Upper lobe of left lung (tissue), 6 donors: ENCODE measurements around the gene FAM168B. TPM values are rescaled to one million over a fixed set of nuclear protein-coding genes. Genes with fewer than 3 reads are reported as not detected.

Experiments used
- ATAC-seq, 2 donors: fragments of 200-7000 bp; cut with Tn5 transposase; one replicate each; pipeline ENCODE4 v1.9.1; 2022; ENCODE audit warnings: mild to moderate bottlenecking in 2 of 2, moderate library complexity in 2 of 2; ENCODE audit not compliant: low FRiP score in 2 of 2
- DNase-seq, 2 donors: peaks; one replicate each; pipeline ENCODE4 v3.0.0-alpha.2; 2019 to 2020
- H3K27ac ChIP-seq, 4 donors: fragments of 200-600 bp; sonication (generic); one replicate each; pipeline ENCODE4 v1.5.1; 2016 to 2019
- H3K27me3 ChIP-seq, 4 donors: fragments of 200-600 bp; sonication (generic); one replicate each; pipeline ENCODE4 v1.5.1; 2017 to 2019
- H3K36me3 ChIP-seq, 4 donors: fragments of 200-600 bp; sonication (generic); one replicate each; pipeline ENCODE4 v1.5.1; 2016 to 2019
- H3K4me1 ChIP-seq, 4 donors: fragments of 200-600 bp; sonication (generic); one replicate each; pipeline ENCODE4 v1.5.1; 2018 to 2019
- H3K4me3 ChIP-seq, 4 donors: fragments of 200-600 bp; sonication (generic); one replicate each; pipeline ENCODE4 v1.5.1; 2017 to 2019; ENCODE audit warnings: mild to moderate bottlenecking in 2 of 4, moderate library complexity in 1 of 4
- H3K9me3 ChIP-seq, 4 donors: fragments of 200-600 bp; sonication (generic); one replicate each; pipeline ENCODE4 v1.5.1; 2018 to 2019
- EP300 ChIP-seq, 4 donors: sonication (generic); formaldehyde crosslinking; IDR thresholded peaks; one replicate each; pipeline ENCODE4 v1.5.1; 2017; ENCODE audit warnings: antibody characterized with exemption in 4 of 4, control low read depth in 2 of 4
- POLR2A ChIP-seq, 4 donors: fragments of 450-650 bp; IDR thresholded peaks; one replicate each; pipeline ENCODE4 v1.5.1; 2016 to 2017; ENCODE audit warnings: antibody characterized with exemption in 4 of 4, mild to moderate bottlenecking in 2 of 4
- POLR2AphosphoS5 ChIP-seq, 2 donors: sonication (generic); formaldehyde crosslinking; IDR thresholded peaks; one replicate each; pipeline ENCODE4 v1.5.1; 2017; ENCODE audit warnings: antibody characterized with exemption in 2 of 2
- whole genome bisulfite sequencing, 2 donors: methylation state at CpG; one replicate each; pipeline ENCODE4 v1.1.5; 2017 to 2018; 5-methylcytosine and 5-hydroxymethylcytosine counted together
- total RNA-seq, 6 donors: library from RNA; depleted of rRNA in 4 of 6; stranded (reverse); fragments of >200 nt in 4 of 6; gene quantifications; one replicate each; pipeline versions ENCODE4 v1.1.0 to v1.2.1, GENCODE V29; 2016 to 2021
- TF ChIP-seq, protein P1 (sequence below), 6 experiments: fragments of 450-650 bp in 4 of 6; fragments of 200-600 bp in 2 of 6; sonication (generic) in 2 of 6; IDR thresholded peaks; one replicate each; pipeline ENCODE4 v1.5.1; 2016 to 2019; ENCODE audit warnings: antibody characterized with exemption in 6 of 6
- donor health status: DM: no; HTN: no; CAD: no; lungs with moderate emphysema.
- donor health status: DM: no; HTN: yes; CAD: no; lungs with severe emphysema.

The FAM168B gene
- total RNA-seq, 6 donors from 2014 or later: 22.0 to 86.9 (median 72.8) TPM

DNA sequence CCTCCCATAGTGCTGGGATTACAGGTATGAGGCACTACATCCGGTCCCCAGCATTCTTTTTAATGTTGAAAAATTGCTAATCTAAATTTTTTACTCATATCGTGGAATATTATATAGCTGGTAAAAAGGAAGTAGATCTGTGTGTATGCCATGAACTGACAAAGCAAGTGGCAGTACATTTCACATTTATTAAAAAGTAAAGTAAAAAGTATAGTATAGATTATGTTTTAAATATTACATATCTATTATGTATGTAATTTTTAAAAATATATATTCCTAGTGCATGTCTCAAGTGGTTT is 37.0 kb upstream of the FAM168B start:
- TF ChIP-seq, protein P1, sequence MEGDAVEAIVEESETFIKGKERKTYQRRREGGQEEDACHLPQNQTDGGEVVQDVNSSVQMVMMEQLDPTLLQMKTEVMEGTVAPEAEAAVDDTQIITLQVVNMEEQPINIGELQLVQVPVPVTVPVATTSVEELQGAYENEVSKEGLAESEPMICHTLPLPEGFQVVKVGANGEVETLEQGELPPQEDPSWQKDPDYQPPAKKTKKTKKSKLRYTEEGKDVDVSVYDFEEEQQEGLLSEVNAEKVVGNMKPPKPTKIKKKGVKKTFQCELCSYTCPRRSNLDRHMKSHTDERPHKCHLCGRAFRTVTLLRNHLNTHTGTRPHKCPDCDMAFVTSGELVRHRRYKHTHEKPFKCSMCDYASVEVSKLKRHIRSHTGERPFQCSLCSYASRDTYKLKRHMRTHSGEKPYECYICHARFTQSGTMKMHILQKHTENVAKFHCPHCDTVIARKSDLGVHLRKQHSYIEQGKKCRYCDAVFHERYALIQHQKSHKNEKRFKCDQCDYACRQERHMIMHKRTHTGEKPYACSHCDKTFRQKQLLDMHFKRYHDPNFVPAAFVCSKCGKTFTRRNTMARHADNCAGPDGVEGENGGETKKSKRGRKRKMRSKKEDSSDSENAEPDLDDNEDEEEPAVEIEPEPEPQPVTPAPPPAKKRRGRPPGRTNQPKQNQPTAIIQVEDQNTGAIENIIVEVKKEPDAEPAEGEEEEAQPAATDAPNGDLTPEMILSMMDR (IDR thresholded peaks at IDR 0.05): no peak
- TF ChIP-seq POLR2AphosphoS5 (IDR thresholded peaks at IDR 0.05) (no peak), EP300 (IDR thresholded peaks at IDR 0.05) (no peak), POLR2A (IDR thresholded peaks at IDR 0.05) (no peak)
- no peaks in the 10 kb centered on the region for H3K4me1 ChIP-seq
- H3K4me3 ChIP-seq: no peak overlapping the region
- ATAC-seq (no peak), DNase-seq (no peak)
- no peaks in the 10 kb centered on the region for H3K9me3 ChIP-seq
- H3K36me3 ChIP-seq: peaks cover 0 to 81% (median 64%) of the 10 kb centered on the region in 4 donors
- WGBS, 2 donors: 94 to 98% methylated on average over 2 of the region's 2 CpGs
- H3K27ac ChIP-seq: no peak overlapping the region
- no peaks in the 10 kb centered on the region for H3K27me3 ChIP-seq

DNA sequence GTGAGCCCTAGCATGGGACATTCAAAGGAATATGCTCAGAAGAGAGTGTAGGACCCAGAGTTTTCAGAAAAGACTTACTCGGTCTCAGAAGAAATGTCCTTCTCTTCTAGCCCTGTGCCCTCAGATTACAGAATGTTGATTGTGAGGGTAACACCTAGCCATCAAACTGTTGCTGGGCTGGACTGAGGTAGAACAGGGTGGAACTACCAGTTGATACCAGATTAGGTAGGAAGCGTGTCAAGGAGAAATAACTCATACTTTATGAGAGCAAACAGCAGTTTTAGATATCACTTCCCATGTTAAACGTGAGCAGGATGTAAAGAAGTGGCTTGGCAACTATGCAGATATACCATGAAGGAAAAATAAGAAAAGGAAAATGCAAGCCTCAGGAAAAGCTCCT is 34.7 kb upstream of the FAM168B start:
- DNase-seq: no peak
- WGBS, 2 donors: 90% methylated on average over 3 of the region's 3 CpGs
- no peaks in the 10 kb centered on the region for H3K4me1 ChIP-seq

DNA sequence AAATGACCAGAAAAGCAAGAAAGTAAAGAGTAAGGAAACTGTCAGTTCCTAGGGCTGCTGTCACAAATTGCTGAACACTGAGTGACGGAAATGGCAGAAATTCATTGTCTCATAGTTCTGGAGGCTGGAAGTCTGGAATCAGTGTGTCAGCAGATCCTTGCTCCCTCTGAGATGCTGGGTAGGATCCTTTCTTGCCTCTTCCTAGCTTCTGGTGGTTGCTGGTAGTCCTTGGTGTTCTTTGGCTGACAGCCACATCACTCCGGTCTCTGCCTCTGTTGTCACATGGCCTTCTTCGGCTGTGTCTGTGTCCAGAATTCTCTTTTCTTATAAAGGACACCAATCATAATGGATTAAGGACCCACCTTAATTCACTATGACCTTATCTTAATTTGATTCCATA is 33.8 kb upstream of the FAM168B start:
- Histone ChIP-seq H3K4me3 (no peak overlapping the region), H3K36me3 (peaks cover 0 to 71% (median 56%) of the 10 kb centered on the region in 4 donors), H3K27ac (no peak overlapping the region), H3K27me3 (no peaks in the 10 kb centered on the region), H3K9me3 (no peaks in the 10 kb centered on the region), H3K4me1 (no peaks in the 10 kb centered on the region)
- DNase-seq (no peak), ATAC-seq (no peak)
- 90 to 93% methylated on average over 3 of the region's 3 CpGs for WGBS, 2 donors
- TF ChIP-seq POLR2AphosphoS5 (IDR thresholded peaks at IDR 0.05) (no peak), POLR2A (IDR thresholded peaks at IDR 0.05) (no peak), EP300 (IDR thresholded peaks at IDR 0.05) (no peak)
- TF ChIP-seq, protein P1 (IDR thresholded peaks at IDR 0.05): no peak

More for the DNA sequence above, 34.7 kb upstream of the FAM168B start:
- no peak for ATAC-seq
- Histone ChIP-seq H3K4me3 (no peak overlapping the region), H3K36me3 (peaks cover 0 to 72% (median 60%) of the 10 kb centered on the region in 4 donors), H3K27ac (no peak overlapping the region), H3K9me3 (no peaks in the 10 kb centered on the region), H3K27me3 (no peaks in the 10 kb centered on the region)
- TF ChIP-seq EP300 (IDR thresholded peaks at IDR 0.05): no peak
- TF ChIP-seq, protein P1 (IDR thresholded peaks at IDR 0.05): no peak
- no peak for TF ChIP-seq POLR2A (IDR thresholded peaks at IDR 0.05)
- TF ChIP-seq POLR2AphosphoS5 (IDR thresholded peaks at IDR 0.05): no peak

DNA sequence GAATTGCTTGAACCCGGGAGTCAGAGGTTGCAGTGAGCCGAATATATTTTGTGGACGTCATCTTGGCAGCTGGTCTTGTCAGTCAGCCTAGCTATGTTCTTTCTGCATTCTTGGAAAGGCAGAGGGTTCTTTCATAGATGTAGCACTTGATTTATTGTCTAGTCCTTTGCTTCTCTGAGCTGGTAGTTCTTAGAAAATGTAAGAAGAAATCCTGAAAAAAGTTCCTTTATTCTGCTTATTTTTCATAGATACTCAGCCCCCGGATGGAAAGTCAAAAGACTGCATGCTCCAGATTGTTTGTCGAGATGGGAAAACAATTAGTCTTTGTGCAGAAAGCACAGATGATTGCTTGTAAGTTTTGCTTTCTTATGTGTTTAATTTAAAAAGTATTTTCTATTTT is 33.2 kb upstream of the FAM168B start:
- no peak for DNase-seq
- no peaks in the 10 kb centered on the region for H3K4me1 ChIP-seq
- no peak overlapping the region for H3K4me3 ChIP-seq
- TF ChIP-seq POLR2A (IDR thresholded peaks at IDR 0.05) (no peak), POLR2AphosphoS5 (IDR thresholded peaks at IDR 0.05) (no peak), EP300 (IDR thresholded peaks at IDR 0.05) (no peak)
- TF ChIP-seq, protein P1 (IDR thresholded peaks at IDR 0.05): no peak
- H3K27ac ChIP-seq: no peak overlapping the region
- H3K36me3 ChIP-seq: peaks cover 0 to 72% (median 57%) of the 10 kb centered on the region in 4 donors
- no peak for ATAC-seq
- no peaks in the 10 kb centered on the region for H3K27me3 ChIP-seq
- 94 to 95% methylated on average over 5 of the region's 5 CpGs for WGBS, 2 donors
- no peaks in the 10 kb centered on the region for H3K9me3 ChIP-seq

DNA sequence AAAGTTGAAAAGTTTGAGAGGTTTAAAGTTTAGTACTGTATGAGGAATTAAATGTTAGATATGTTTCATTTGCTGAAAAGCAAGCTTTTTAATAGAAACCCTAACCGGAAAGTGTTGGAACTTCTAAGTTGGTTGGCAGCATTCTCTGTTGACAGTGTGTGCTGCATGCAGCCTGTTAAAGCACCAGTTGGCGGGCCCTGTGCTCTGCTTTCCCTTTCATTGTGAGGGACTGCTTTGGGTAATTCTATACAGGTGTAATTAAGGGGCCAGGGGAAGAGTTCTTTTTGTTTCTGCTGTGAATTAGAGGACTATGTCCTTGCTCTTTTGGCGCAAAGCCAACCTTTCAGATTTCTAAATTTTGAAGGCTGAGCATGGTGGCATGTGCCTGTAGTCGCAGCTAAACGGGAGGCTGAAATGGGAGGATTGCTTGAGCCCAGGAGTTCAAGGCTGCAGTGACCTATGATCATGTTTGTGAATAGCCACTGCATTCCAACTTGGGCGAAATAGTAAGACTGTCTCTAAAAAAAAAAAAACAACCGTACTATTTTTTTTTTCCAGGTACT is 32.0 kb upstream of the FAM168B start:
- H3K4me3 ChIP-seq: no peak overlapping the region

More for the DNA sequence above, 32.0 kb upstream of the FAM168B start:
- no peaks in the 10 kb centered on the region for H3K27me3 ChIP-seq
- no peak overlapping the region for H3K27ac ChIP-seq
- 91 to 92% methylated on average over 7 of the region's 7 CpGs for WGBS, 2 donors
- H3K36me3 ChIP-seq: peaks cover 0 to 69% (median 54%) of the 10 kb centered on the region in 4 donors
- no peak for DNase-seq
- no peaks in the 10 kb centered on the region for H3K9me3 ChIP-seq
- H3K4me1 ChIP-seq: no peaks in the 10 kb centered on the region
- ATAC-seq: no peak
- TF ChIP-seq POLR2AphosphoS5 (IDR thresholded peaks at IDR 0.05): no peak
- TF ChIP-seq POLR2A (IDR thresholded peaks at IDR 0.05): no peak
- no peak for TF ChIP-seq EP300 (IDR thresholded peaks at IDR 0.05)
- TF ChIP-seq, protein P1 (IDR thresholded peaks at IDR 0.05): no peak
